Right ventricle myocardium superior (tissue), 1 donor: Measurements from ENCODE around the gene ETS2. TPM values are rescaled to one million over a fixed set of nuclear protein-coding genes. Genes with fewer than 3 reads are reported as not detected.
A peak's percentile ranks its signal among the peaks of the same experiment; 100 is the strongest.

ENCODE experiments used
- ATAC-seq: fragments of 200-7000 bp; cut with Tn5 transposase; one replicate; pipeline ENCODE4 v1.9.1; 2020; ENCODE audit warnings: mild to moderate bottlenecking; ENCODE audit not compliant: poor library complexity
- DNase-seq: peaks from one replicate; pipeline ENCODE4 v3.0.0-alpha.2; 2020
- intact Hi-C: fragments of 100-400 bp; cut with DNase I; formaldehyde crosslinking; loops from one replicate; pipeline ENCODE4 v1.11.2; 2022
- total RNA-seq: library from RNA; stranded (reverse); fragmentation: NEBNext Ultra II Directional; extraction: Animal tissue kit (Norgen Biotek cat#: 25700); gene quantifications from one replicate; pipeline ENCODE4 v1.2.1, GENCODE V29; 2021
- donor health status: DM: no; HTN: yes; CAD: no; lungs with severe emphysema.

Gene ETS2
- total RNA-seq, 1 donor from 2014 or later = 37.2 TPM

DNA sequence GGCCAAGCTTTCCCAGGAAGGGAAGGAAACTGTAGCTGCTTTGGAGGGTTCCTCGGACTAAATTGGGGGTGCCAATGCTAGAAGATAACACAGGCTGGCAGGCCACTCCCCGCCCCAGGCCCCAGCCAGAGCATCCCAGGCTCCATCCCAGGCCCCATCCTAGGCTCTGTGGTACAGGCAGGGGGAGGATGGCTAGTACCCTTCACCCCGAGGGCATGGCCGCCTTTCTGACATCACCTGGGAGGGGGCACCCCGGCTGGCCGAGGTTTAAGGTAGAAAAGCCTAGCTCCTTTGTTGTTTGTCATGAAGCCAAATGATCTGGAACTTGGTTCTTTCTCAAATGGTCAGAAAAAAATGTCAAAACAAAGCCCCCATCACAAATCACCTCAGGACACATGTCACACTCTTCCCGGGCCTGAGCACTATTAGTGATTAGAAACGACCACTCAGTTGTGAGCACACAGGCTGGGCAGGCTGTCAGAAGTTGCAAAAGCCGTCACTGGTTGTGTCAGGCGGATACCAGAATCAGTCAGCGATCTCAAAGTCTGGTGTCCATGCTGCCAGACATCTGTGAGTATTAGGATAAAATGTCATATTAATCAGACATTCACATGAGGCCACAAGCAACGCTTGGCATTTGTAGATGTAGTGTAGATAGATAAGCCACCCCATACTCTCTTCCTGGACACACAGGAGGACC lies 31.0 kb upstream of the ETS2 start:
- DNase-seq (no peak), ATAC-seq (no peak)
- intact Hi-C loops = no loop called here

GRCh38 chr21:38775733-38776132 lies 30.0 kb upstream of the ETS2 start:
- DNase-seq = no peak
- intact Hi-C loops = no loop called here
- no peak for ATAC-seq

- no peak for ATAC-seq
- intact Hi-C loops = no loop called here
- no peak for DNase-seq
These were observed 28.7 kb upstream of the ETS2 start for GRCh38 chr21:38777015-38777414.

DNA sequence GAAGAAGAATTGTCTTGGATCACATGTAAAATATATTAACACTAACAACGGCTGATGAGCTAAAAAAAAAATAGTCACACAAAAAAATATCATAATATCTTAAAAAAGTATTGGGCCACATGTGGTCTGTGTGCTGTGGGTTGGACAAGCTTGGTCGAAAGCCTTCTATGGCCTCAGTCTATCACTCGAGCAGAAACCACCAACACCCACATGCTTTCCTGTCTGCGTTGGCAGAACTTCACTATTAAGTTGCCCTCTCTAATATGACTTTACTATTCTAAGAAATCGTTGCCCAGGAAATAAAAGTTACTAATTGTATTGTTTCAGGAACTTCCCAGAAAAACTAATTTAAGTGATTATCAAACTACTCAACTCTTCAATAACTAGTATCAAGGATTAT lies 28.2 kb upstream of the ETS2 start:
- ATAC-seq (no peak), DNase-seq (no peak)
- intact Hi-C loops = no loop called here

- intact Hi-C loops = no loop called here
- DNase-seq = no peak
- ATAC-seq = no peak
These were observed 24.9 kb upstream of the ETS2 start for GRCh38 chr21:38780879-38781278.

DNA sequence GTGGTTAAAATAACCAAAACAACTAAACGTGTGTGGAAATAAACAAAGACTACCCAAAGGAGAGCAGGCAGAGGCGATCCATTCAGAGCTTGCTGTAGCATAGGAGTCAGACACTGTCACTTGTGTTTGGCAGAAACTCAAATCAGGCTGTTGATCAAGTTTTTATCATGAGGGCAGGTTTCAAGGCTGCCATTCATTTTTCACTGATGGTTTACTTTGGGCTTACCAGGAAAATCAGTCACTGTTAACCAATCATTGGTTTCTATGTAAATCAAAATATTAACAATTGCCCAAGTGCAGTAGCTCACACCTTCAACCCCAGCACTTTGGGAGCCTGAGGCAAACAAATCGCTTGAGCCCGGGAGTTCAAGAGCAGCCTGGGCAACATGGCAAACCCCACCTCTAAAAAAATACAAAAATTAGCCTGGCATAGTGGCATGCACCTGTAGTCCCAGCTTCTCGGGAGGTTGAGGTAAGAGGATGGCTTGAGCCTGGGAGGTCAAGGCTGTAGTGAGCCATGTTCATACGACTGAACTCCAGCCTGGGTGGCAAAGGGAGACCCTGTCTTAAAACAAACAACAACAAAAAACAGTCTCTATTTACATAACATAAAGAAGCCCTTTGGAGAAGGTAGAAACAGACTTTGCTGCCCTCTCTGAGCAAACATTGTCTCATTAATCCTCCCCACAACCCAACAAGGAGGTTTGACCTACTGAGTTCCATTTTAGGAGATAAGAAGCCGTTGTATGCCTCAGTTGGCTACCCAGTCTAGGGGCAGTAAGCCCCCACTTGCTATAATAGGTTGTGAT lies 21.1 kb upstream of the ETS2 start:
- intact Hi-C loops = no loop called here
- no peak for ATAC-seq
- DNase-seq = no peak

GRCh38 chr21:38785483-38785882 lies 20.2 kb upstream of the ETS2 start:
- intact Hi-C loops = no loop called here
- ATAC-seq (no peak), DNase-seq (no peak)

DNA sequence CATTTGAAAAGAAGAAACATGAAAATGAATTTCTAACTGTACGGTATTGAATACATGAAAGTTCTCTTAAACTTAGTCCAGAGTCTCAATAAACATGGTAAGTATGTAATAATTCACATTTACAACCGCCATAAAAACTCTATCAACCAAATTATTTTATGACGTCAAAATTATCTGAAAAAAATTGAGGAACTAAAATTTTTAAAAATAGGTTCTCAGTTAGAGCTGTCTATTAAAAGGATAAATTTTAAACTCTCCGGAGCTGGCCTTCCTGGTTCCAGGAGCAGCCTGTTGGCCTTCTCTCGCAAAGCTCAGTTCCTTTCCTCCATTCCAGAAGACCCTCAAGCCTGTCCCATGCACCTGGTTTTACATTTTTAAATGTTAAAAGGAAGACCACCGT lies 18.7 kb upstream of the ETS2 start:
- intact Hi-C loops = no loop called here
- no peak for DNase-seq
- ATAC-seq = no peak

DNA sequence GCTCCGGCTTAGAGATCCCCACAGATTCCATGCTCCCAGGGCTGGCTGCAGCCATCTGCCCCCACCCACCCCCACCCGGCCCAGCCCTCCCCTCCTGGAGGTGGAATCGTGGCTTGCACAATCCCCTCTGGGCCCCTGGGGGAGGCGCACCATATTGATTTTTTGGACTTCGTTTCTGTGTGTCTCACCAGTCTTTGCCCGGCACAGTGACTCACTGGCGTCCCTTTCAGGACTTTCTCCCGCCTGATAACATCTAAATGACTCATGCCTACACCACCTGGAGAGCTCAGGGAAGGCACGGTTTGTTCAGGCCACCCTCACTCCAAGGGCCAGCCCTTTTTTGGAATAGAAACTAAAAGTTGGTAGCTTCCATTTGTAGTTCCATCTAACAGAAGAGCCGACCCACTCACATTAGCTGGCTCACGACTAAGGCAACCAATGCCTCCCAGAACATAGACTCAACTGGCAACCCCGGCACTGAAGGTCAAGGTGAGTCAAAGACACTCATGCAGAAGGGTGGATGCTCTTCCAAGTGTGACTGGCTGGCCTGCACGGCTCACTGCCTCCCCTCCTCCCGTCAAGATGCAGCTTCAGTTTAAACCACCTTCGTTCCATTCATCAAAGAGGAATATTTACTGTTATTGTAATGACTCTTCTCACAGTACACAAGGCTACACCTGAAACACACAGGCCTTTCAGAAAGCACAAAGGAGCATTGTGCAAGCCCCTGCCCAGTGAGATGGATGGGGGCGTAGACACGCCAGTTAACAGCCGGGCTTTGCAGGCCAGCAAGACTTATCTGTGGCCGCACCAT lies 18.1 kb upstream of the ETS2 start:
- peak; percentile 18 for ATAC-seq
- no peak for DNase-seq
- intact Hi-C loops = no loop called here

GRCh38 chr21:38788275-38788905 lies 17.3 kb upstream of the ETS2 start:
- intact Hi-C loops = no loop called here
- ATAC-seq = no peak
- no peak for DNase-seq

DNA sequence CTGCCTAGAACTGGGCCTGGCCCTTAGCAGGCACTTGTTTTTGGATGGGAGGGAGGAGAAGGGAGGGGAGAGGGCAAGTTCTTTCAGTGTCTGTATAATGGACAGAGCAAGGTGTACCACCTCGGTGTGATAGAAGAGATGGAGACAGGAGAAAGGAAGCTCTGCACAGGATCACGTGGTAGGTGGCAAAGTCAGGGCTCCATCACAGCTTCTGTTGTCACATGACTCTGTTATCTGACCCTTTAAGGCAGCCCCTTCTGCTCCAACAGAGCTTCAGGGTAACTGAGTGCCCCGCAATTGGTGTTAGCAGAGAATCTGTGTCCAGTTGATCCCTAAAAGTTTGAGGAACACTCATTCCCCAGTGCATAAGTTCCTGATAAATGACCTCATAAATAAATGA lies 16.5 kb upstream of the ETS2 start:
- DNase-seq = no peak
- ATAC-seq = no peak
- intact Hi-C loops = no loop called here

- DNase-seq (no peak), ATAC-seq (no peak)
- intact Hi-C loops = no loop called here
These were observed 15.7 kb upstream of the ETS2 start for GRCh38 chr21:38790059-38790458.

DNA sequence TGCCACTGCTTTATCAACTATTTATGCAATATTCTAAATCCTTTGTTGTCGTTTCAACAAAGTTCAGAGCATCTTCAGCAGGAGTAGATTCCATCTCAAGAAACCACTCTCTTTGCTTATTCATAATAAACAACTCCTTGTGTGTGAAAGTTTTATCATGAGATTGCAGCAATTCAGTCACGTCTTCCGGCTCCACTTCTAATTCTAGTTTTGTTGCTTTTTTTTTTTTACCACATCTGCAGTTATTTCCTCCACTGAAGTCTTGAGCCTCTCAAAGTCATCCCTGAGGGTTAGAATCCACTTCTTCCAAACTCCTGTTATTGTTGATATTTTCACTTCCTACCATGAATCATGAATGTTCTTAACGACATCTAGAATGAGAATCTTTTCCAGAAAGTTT lies 14.8 kb upstream of the ETS2 start:
- ATAC-seq = no peak
- DNase-seq = no peak
- intact Hi-C loops = no loop called here

DNA sequence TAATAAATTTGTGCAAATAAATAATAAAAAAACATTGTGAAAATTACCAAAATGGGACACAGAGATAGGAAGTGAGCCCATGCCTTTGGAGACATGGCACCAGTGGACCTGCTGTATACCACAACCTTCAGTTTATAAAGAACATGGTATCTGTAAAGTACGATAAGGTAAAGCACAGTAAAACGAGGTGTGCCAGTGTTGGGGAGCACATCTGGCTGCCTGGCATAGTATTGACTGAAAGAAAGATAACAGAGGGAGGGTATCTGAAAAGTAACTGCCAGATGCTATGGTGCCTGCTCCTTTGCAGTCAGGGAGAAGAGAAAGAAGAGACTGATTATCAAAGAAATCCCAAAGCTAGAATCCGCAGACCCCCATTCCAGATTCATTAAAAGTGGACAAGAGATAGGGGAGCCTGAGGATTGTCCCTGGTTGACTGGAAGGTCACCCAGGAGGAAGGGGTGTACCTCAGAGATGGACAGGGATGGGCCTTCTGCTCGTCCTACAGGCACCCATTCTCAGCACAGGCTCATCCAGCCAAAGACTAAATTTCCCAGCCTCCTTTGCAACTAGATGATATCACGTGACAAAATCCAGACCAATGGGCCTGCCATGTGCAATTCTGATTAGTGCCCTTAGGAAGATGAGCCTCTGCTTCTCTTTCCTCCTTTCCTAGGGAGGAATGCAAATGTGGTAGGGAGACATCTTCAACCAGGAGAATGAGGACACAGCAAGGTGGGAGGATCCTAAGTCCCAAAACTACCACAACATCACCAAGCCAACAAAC lies 12.9 kb upstream of the ETS2 start:
- DNase-seq (no peak), ATAC-seq (no peak)
- intact Hi-C loops = no loop called here

DNA sequence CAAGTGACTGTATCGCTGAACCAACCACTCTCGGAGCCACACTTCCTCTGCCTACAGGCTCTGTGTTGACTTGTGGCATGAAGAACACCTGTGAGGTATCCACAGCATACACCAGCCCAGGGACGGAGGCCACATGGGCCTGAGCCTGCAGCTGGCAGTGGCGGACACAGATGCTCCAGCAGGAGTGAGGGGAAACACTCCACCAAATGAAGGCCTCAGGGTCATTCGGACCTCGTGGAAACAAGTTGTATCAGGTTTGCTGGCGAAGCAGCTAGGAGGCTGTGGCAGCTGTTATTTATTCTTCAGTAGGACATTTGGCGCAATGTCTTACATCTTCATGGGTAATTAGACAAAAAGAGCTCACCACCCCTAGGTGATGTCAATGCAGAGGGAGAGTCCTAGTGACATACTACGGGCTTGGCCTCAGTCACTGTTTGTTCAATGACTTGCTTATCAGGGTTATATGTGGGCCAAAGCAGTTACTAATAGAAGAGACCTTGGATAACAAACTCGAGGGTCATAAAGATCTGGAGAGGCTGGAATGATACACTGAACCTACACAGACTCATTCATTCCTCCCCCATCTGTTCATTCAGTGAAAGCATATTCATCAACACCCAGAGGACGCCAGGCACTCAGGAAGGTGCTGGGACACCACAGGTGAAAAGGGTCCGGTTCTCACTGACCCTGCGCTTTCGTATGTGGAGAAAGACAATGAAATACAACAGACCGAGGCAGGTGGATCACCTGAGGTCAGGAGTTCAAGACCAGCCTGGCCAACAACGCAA lies 11.6 kb upstream of the ETS2 start:
- no peak for DNase-seq
- ATAC-seq = no peak
- intact Hi-C loops = no loop called here

DNA sequence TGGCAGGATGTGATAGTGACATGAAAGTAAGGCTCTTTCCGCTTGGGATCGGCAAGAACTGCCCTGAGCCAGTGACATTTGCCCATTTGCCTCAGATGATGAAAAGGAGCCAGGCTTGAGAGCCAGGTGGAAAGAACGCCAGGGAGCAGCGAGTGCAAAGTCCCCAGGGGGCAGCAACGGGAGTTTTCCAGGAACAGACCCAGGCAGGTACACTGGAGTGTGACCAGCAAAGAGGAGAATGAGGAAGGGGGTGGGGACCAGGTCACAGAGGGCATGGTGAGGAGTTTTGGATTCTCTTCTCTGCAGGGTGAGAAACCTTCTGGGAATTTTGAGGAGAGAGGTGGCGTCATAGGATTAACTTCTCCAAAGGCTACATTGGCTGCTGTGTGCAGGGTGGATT lies 10.8 kb upstream of the ETS2 start:
- ATAC-seq = no peak
- intact Hi-C loops = no loop called here

GRCh38 chr21:38795475-38795874 lies 10.3 kb upstream of the ETS2 start:
- DNase-seq = no peak
- no peak for ATAC-seq
- intact Hi-C loops = no loop called here

More for the DNA sequence above, 10.8 kb upstream of the ETS2 start:
- DNase-seq = no peak

DNA sequence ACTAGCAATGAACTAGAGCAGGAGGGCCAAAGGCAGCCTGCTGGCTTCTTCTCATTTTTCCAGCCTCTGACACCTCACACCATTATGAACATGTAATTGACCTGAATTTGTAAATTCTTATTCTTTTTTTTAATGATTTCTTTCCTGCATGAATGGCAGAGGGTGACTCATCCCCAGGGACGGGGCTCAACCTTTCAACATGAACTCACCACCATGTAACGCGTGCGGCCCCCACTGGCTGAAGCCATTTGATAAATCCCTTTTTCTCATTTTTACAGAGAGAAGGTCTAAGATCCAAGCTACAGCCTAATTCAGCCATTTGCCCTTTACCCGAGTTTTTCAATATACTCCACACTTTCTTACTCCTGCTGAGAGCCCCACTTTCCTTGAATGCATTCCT lies 9.3 kb upstream of the ETS2 start:
- DNase-seq = no peak
- ATAC-seq = no peak
- intact Hi-C loops = no loop called here
